Measurements from ENCODE around the gene HMOX1. TPM values are rescaled to one million over a fixed set of nuclear protein-coding genes. Genes with fewer than 3 reads are reported as not detected.

The HMOX1 gene
- total RNA-seq, 1 experiment from 2014 or later: 26.4 TPM

DNA sequence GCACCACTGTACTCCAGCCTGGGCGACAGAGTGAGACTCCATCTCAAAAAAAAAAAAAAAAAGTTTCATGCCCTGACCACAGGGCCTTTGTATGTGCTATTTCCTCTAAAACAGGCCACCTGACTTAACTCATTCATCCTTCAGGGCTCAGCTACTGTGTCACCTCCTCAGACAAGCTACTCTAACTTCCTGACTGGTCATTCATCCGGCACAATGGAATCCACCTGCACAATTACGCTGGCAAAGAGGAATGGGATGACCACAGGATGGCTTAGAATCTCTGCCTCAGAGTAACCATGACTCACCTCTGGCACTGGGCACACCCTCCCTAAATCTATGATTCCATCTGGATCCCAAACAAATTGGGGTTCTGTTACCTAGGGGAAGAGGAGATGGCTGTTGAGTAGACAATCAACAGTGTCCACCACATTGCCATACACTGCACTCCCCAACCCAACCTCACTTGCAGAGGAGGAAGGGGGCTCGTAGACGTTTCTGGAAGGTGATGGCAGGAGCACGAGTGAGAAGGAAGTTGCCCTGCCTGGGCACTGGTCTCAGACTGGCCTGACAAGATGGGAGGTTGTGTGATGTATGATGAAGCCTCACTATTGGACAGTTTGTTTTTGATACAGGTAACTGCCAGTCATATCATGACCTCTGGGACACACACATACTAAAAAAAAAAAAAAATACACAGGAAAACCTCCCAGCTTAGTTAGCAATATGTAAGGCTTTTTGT lies 22.8 kb upstream of the HMOX1 start:
- H3K4me2 ChIP-seq (ENCODE audit: low read length): peak overlapping the region; percentile 31
- no peaks in the 10 kb centered on the region for H3K79me2 ChIP-seq (ENCODE audit: insufficient read depth, low read length)
- RAD21 ChIA-PET (ENCODE audit: low non-redundant PET in 1 of 2, low total read pairs in 2 of 2, uncharacterized antibody in 2 of 2, unreplicated experiment in 2 of 2): interaction anchor here in 1 of 2 experiments (0.8 kb wide), 1 partner anchor 41 kb away, joined by 3 read pairs; no protein-coding TSS in a partner anchor
- TF ChIP-seq SP1 (IDR thresholded peaks at IDR 0.05; ENCODE audit: low read depth): peak; percentile 61
- TF ChIP-seq CBX3 (IDR thresholded peaks at IDR 0.05; ENCODE audit: low read depth): peak; percentile 82; the same call in 1 of the 2 replicates
- no peak for TF ChIP-seq RAD21 (IDR thresholded peaks at IDR 0.05; ENCODE audit: low read depth)
- TF ChIP-seq FOSL1 (IDR thresholded peaks at IDR 0.05; ENCODE audit: low read depth): peak; percentile 62
- peak; percentile 51; the same call in 1 of the 2 replicates for TF ChIP-seq JUND (IDR thresholded peaks at IDR 0.05)
- TF ChIP-seq EGR1 (IDR thresholded peaks at IDR 0.05; ENCODE audit: low read depth): no peak
- H3K4me1 ChIP-seq (ENCODE audit: control insufficient read depth in 1 of 2, insufficient read depth in 2 of 2, low read length in 2 of 2): peaks cover 0 to 32% of the 10 kb centered on the region in 2 experiments; a peak in 2 of 4 replicates
- intact Hi-C loops (cut with micrococcal nuclease): loop anchor here (10.0 kb wide), 1 partner anchor 567 kb away; no protein-coding TSS in a partner anchor
- peak; percentile 72 for DNase-seq (ENCODE audit: low read depth, low spot score)
- no peak overlapping the region for H3K4me3 ChIP-seq (replicated peaks in 1 of 2; ENCODE audit: low read depth in 1 of 2, low read length in 2 of 2)
- no peaks in the 10 kb centered on the region for H3K27me3 ChIP-seq (ENCODE audit: insufficient read depth, low read length)
- no peak overlapping the region for H3K9ac ChIP-seq (ENCODE audit: low read length)
- no peaks in the 10 kb centered on the region for H3K36me3 ChIP-seq (ENCODE audit: control insufficient read depth in 1 of 2, insufficient read depth in 2 of 2, low read length in 2 of 2)
- H3K9me2 ChIP-seq (ENCODE audit: insufficient read depth): no peaks in the 10 kb centered on the region
- no TSS peak for BruUV-seq (replicated peaks)
- POLR2A ChIA-PET: interaction anchor here (0.8 to 1.7 kb wide), 2 partner anchors 22 to 269 kb away, joined by 3 read pairs; partner anchors contain the start of gene HMOX1
- CTCF ChIA-PET: no interaction called here
- H2AFZ ChIP-seq (ENCODE audit: low read depth, low read length, poor library complexity, severe bottlenecking): peak overlapping the region; percentile 13
- H3K9me3 ChIP-seq (ENCODE audit: control insufficient read depth in 1 of 2, insufficient read depth in 1 of 2, low read depth in 1 of 2, low read length in 2 of 2): no peaks in the 10 kb centered on the region
- ATAC-seq: peak; percentile 84
- no peaks in the 10 kb centered on the region for H4K20me1 ChIP-seq (ENCODE audit: insufficient read depth)
- H3K27ac ChIP-seq (ENCODE audit: low read depth, low read length): no peak overlapping the region

DNA sequence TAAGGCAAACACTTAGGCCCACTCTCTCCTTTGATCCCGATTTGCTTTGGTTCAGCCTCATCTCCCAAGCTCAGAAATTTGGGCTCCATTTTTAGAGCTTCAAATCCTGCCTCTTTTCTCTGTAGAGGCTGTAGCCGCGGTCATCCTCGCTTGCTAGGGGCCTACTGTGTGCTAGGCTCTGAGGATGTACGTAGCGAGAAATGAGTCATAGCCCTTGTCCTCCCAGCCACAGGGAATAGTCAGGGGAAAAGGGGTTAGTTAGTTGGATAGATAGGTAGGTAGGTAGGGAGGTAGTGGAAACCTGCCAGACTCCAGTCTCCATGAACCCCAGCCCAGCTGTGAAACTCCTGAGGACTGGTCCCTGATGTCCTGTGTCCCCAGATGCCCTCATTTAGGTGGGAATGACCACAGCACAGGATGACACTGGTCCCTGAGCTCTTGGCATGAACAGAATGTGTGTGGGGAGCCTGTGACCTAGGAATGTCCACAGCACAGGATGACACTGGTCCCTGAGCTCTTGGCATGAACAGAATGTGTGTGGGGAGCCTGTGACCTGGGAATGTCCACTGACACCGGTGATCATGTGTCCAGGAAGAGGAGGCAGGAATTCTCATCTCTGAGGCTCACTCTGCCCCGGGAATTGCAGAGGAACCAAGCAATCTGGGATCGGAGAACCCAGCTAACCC lies 21.4 kb upstream of the HMOX1 start:
- ATAC-seq (no peak), DNase-seq (ENCODE audit: low read depth, low spot score) (no peak)
- intact Hi-C loops (cut with micrococcal nuclease): loop anchor here (10.0 kb wide), 1 partner anchor 565 kb away; no protein-coding TSS in a partner anchor
- Histone ChIP-seq H3K4me1 (ENCODE audit: control insufficient read depth in 1 of 2, insufficient read depth in 2 of 2, low read length in 2 of 2) (peaks cover 4 to 34% of the 10 kb centered on the region in 2 experiments; a peak in 3 of 4 replicates), H3K9me3 (ENCODE audit: control insufficient read depth in 1 of 2, insufficient read depth in 1 of 2, low read depth in 1 of 2, low read length in 2 of 2) (no peaks in the 10 kb centered on the region), H3K36me3 (ENCODE audit: control insufficient read depth in 1 of 2, insufficient read depth in 2 of 2, low read length in 2 of 2) (no peaks in the 10 kb centered on the region), H3K27ac (ENCODE audit: low read depth, low read length) (no peak overlapping the region), H2AFZ (ENCODE audit: low read depth, low read length, poor library complexity, severe bottlenecking) (no peak overlapping the region), H3K79me2 (ENCODE audit: insufficient read depth, low read length) (no peaks in the 10 kb centered on the region), H3K4me3 (replicated peaks in 1 of 2; ENCODE audit: low read depth in 1 of 2, low read length in 2 of 2) (no peak overlapping the region), H4K20me1 (ENCODE audit: insufficient read depth) (no peaks in the 10 kb centered on the region), H3K9me2 (ENCODE audit: insufficient read depth) (no peaks in the 10 kb centered on the region), H3K27me3 (ENCODE audit: insufficient read depth, low read length) (no peaks in the 10 kb centered on the region), H3K9ac (ENCODE audit: low read length) (no peak overlapping the region; the same call in 1 of the 2 replicates), H3K4me2 (ENCODE audit: low read length) (no peak overlapping the region)
- CTCF ChIA-PET: no interaction called here
- RAD21 ChIA-PET (ENCODE audit: low non-redundant PET in 1 of 2, low total read pairs in 2 of 2, uncharacterized antibody in 2 of 2, unreplicated experiment in 2 of 2): no interaction called here
- no TSS peak for BruUV-seq (replicated peaks)
- POLR2A ChIA-PET: interaction anchor here (1.1 kb wide), 1 partner anchor 11 kb away, joined by 3 read pairs; no protein-coding TSS in a partner anchor
- TF ChIP-seq, protein P1, sequence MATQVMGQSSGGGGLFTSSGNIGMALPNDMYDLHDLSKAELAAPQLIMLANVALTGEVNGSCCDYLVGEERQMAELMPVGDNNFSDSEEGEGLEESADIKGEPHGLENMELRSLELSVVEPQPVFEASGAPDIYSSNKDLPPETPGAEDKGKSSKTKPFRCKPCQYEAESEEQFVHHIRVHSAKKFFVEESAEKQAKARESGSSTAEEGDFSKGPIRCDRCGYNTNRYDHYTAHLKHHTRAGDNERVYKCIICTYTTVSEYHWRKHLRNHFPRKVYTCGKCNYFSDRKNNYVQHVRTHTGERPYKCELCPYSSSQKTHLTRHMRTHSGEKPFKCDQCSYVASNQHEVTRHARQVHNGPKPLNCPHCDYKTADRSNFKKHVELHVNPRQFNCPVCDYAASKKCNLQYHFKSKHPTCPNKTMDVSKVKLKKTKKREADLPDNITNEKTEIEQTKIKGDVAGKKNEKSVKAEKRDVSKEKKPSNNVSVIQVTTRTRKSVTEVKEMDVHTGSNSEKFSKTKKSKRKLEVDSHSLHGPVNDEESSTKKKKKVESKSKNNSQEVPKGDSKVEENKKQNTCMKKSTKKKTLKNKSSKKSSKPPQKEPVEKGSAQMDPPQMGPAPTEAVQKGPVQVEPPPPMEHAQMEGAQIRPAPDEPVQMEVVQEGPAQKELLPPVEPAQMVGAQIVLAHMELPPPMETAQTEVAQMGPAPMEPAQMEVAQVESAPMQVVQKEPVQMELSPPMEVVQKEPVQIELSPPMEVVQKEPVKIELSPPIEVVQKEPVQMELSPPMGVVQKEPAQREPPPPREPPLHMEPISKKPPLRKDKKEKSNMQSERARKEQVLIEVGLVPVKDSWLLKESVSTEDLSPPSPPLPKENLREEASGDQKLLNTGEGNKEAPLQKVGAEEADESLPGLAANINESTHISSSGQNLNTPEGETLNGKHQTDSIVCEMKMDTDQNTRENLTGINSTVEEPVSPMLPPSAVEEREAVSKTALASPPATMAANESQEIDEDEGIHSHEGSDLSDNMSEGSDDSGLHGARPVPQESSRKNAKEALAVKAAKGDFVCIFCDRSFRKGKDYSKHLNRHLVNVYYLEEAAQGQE (IDR thresholded peaks at IDR 0.05; ENCODE audit: low read depth): no peak
- TF ChIP-seq POLR2AphosphoS5 (IDR thresholded peaks at IDR 0.05; ENCODE audit: low read depth, low read length): no peak

All from HCT116 (cell line).